CD4-positive, alpha-beta T cell (primary cell): ENCODE data around the gene EIF1AD. TPM values are rescaled to one million over a fixed set of nuclear protein-coding genes. Genes with fewer than 3 reads are reported as not detected.

ENCODE experiments used
- ATAC-seq: fragments of 200-7000 bp; cut with Tn5 transposase; one replicate; pipeline ENCODE4 v1.10.0; 2022; ENCODE audit warnings: mild to moderate bottlenecking; ENCODE audit not compliant: poor library complexity
- CTCF ChIA-PET: fragments of 350-600 bp; sonication (Branson Sonifier 250); formaldehyde crosslinking; loops from one replicate; lab custom pipeline; 2021; ENCODE audit warnings: antibody characterized with exemption, inconsistent platforms; lab: Charles Lee
- POLR2A ChIA-PET: fragments of 350-600 bp; sonication (Branson Sonifier 250); formaldehyde crosslinking; loops from one replicate; lab custom pipeline; 2021; ENCODE audit warnings: antibody characterized with exemption, inconsistent platforms; lab: Charles Lee
- DNase-seq, 14 experiments: peaks; one replicate each; pipeline ENCODE4 v3.0.0-alpha.2; 2013 to 2020; ENCODE audit warnings: mixed read lengths in 2 of 14
- H3K27ac ChIP-seq, 2 donors: one replicate each; pipeline versions ENCODE4 v1.5.1 to v1.7.0; 2013; ENCODE audit warnings: low read length in 2 of 2, low read depth in 1 of 2, mild to moderate bottlenecking in 1 of 2
- H3K27me3 ChIP-seq, 2 experiments: 1 replicate in 1 of 2; 2 replicates in 1 of 2; pipeline versions ENCODE4 v1.6.1 to v1.7.0; 2013; ENCODE audit warnings: low read length in 2 of 2, control low read depth in 1 of 2, mild to moderate bottlenecking in 1 of 2, moderate library complexity in 1 of 2; ENCODE audit not compliant: insufficient read depth in 2 of 2, control insufficient read depth in 1 of 2
- H3K36me3 ChIP-seq: one replicate; pipeline ENCODE4 v1.6.1; 2013; ENCODE audit warnings: low read length, control low read depth; ENCODE audit not compliant: insufficient read depth
- H3K4me1 ChIP-seq: one replicate; pipeline ENCODE4 v1.6.1; 2013; ENCODE audit warnings: low read length, control low read depth; ENCODE audit not compliant: insufficient read depth
- H3K4me3 ChIP-seq: one replicate; pipeline ENCODE4 v1.5.1; 2013; ENCODE audit warnings: mild to moderate bottlenecking, low read length, moderate library complexity
- H3K9me3 ChIP-seq, 2 experiments: 1 replicate in 1 of 2; 2 replicates in 1 of 2; pipeline versions ENCODE4 v1.6.1 to v1.7.0; 2013; ENCODE audit warnings: low read length in 2 of 2, mild to moderate bottlenecking in 2 of 2, control low read depth in 1 of 2, moderate library complexity in 1 of 2; ENCODE audit not compliant: control insufficient read depth in 1 of 2, insufficient read depth in 1 of 2
- H3K27ac Mint-ChIP-seq: one replicate; pipeline ENCODE4 v1.8.0; 2020; ENCODE audit warnings: mixed read lengths
- H3K27me3 Mint-ChIP-seq: one replicate; pipeline ENCODE4 v1.8.0; 2021; ENCODE audit warnings: mixed read lengths
- H3K36me3 Mint-ChIP-seq: one replicate; pipeline ENCODE4 v1.8.0; 2021; ENCODE audit warnings: low read depth, mixed read lengths
- H3K4me1 Mint-ChIP-seq: one replicate; pipeline ENCODE4 v1.8.0; 2021; ENCODE audit warnings: low read depth, mixed read lengths
- H3K4me3 Mint-ChIP-seq: one replicate; pipeline ENCODE4 v1.8.0; 2020; ENCODE audit warnings: mild to moderate bottlenecking, mixed read lengths
- H3K9me3 Mint-ChIP-seq: one replicate; pipeline ENCODE4 v1.8.0; 2020; ENCODE audit warnings: mixed read lengths
- CTCF ChIP-seq: fragments of 200-600 bp; IDR thresholded peaks from one replicate; pipeline ENCODE4 v1.8.0; 2022; ENCODE audit warnings: antibody characterized with exemption, mild to moderate bottlenecking
- intact Hi-C, 2 experiments: fragments of 100-400 bp; cut with DNase I in 1 of 2; cut with micrococcal nuclease in 1 of 2; formaldehyde crosslinking; loops; one replicate each; pipeline versions ENCODE4 v1.15.1 to v1.9.0; 2023 to 2025; cut with DNase I, micrococcal nuclease
- total RNA-seq, 174 experiments: library from RNA in 2 of 174; stranded (reverse) in 2 of 174; gene quantifications; one replicate each; pipeline ENCODE4 v1.2.3 and lab custom pipeline; 2021 to 2026

The EIF1AD gene
- total RNA-seq, 2 experiments from 2014 or later: 88.2 to 94.1 TPM

GRCh38 chr11:66008468-66009101 is 6.6 kb upstream of the EIF1AD start:
- no peak for TF ChIP-seq CTCF
- ChIA-PET POLR2A (no interaction called here), CTCF (interaction anchor here (1.1 kb wide), 1 partner anchor 124 kb away, joined by 3 read pairs; no protein-coding TSS in a partner anchor)
- DNase-seq (no peak), ATAC-seq (no peak)
- Histone ChIP-seq H3K36me3 (peaks cover 20% of the 10 kb centered on the region), H3K27ac (no peak overlapping the region), H3K4me3 (no peak overlapping the region), H3K4me1 (peaks cover 17% of the 10 kb centered on the region), H3K27me3 (peaks cover 21 to 23% of the 10 kb centered on the region in 2 experiments), H3K9me3 (peaks cover 0 to 3% of the 10 kb centered on the region in 2 experiments)
- Mint-ChIP-seq H3K4me3 (no peak overlapping the region), H3K9me3 (no peaks in the 10 kb centered on the region), H3K4me1 (peaks cover under 1% of the 10 kb centered on the region), H3K27ac (no peak overlapping the region), H3K36me3 (peaks cover 15% of the 10 kb centered on the region), H3K27me3 (peaks cover 18% of the 10 kb centered on the region)
- intact Hi-C loops: no loop called here

GRCh38 chr11:66008095-66008467 is 6.1 kb upstream of the EIF1AD start:
- Mint-ChIP-seq H3K4me1 (peaks cover 5% of the 10 kb centered on the region), H3K9me3 (no peaks in the 10 kb centered on the region), H3K4me3 (no peak overlapping the region), H3K27me3 (peaks cover 14% of the 10 kb centered on the region), H3K36me3 (peaks cover 20% of the 10 kb centered on the region), H3K27ac (no peak overlapping the region)
- TF ChIP-seq CTCF: no peak
- no peaks in the 10 kb centered on the region for H3K9me3 ChIP-seq
- ChIA-PET POLR2A (no interaction called here), CTCF (no interaction called here)
- peaks cover 22% of the 10 kb centered on the region for H3K4me1 ChIP-seq
- intact Hi-C loops: no loop called here
- no peak overlapping the region for H3K27ac ChIP-seq
- peaks cover 16 to 18% of the 10 kb centered on the region in 2 experiments for H3K27me3 ChIP-seq
- ATAC-seq: no peak
- DNase-seq: no peak
- no peak overlapping the region for H3K4me3 ChIP-seq
- peaks cover 24% of the 10 kb centered on the region for H3K36me3 ChIP-seq

- Mint-ChIP-seq H3K27me3 (peaks cover 8% of the 10 kb centered on the region), H3K9me3 (no peaks in the 10 kb centered on the region), H3K4me1 (peaks cover 13% of the 10 kb centered on the region), H3K36me3 (peaks cover 27% of the 10 kb centered on the region), H3K4me3 (no peak overlapping the region), H3K27ac (no peak overlapping the region)
- DNase-seq (no peak), ATAC-seq (no peak)
- ChIA-PET POLR2A (no interaction called here), CTCF (no interaction called here)
- H3K4me3 ChIP-seq: no peak overlapping the region
- no peak overlapping the region for H3K27ac ChIP-seq
- peaks cover 9 to 11% of the 10 kb centered on the region in 2 experiments for H3K27me3 ChIP-seq
- peaks cover 24% of the 10 kb centered on the region for H3K36me3 ChIP-seq
- H3K4me1 ChIP-seq: peaks cover 26% of the 10 kb centered on the region
- intact Hi-C loops: no loop called here
- TF ChIP-seq CTCF: no peak
- H3K9me3 ChIP-seq: no peaks in the 10 kb centered on the region
Measured at GRCh38 chr11:66007201-66007634, 5.3 kb upstream of the EIF1AD start.
